GM19351 (cell line): ENCODE measurements around the gene SNAPC2.
"Not testable (repeated sequence)": the region's sequence is repeated elsewhere in the genome, so short reads cannot be mapped to it uniquely, and the experiment has no call there.

Experiments used
- ATAC-seq: cut with Tn5 transposase; IDR thresholded peaks from one replicate; pipeline ENCODE4 v1.9.1; 2021; ENCODE audit warnings: mild to moderate bottlenecking, moderate library complexity; ENCODE audit not compliant: unreplicated experiment

SNAPC2 gene

DNA sequence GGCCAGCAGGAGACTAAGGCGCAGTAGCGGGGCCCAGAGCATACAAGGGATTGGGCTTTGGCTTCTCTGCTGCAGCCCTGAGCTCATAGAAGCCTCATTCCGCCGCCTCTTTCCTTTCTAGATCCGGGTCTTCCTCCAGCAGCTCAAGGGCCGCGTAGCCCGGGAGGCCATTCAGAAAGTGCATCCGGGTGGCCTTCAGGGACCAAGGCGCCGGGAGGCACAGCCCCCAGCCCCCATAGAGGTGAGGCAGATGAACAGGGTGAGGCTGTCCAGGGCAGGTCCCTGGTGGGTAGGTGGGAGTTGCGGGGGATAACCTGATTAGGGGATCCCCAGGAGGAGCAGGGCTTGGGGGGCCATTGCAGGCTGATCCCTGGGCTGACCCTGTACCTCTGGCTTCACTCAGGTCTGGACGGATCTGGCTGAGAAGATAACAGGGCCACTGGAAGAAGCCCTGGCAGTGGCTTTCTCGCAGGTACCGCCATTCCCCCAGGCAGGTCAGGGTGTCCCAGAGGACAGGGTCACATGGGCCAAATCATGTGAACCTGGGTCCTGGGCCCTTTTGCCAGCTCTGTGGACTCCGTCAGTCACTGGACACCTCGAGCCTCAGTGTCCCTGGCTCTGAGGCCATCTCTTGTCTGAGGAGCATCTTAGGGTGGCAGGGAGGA, 1.3 kb downstream of the SNAPC2 start:
- ATAC-seq, result no peak

DNA sequence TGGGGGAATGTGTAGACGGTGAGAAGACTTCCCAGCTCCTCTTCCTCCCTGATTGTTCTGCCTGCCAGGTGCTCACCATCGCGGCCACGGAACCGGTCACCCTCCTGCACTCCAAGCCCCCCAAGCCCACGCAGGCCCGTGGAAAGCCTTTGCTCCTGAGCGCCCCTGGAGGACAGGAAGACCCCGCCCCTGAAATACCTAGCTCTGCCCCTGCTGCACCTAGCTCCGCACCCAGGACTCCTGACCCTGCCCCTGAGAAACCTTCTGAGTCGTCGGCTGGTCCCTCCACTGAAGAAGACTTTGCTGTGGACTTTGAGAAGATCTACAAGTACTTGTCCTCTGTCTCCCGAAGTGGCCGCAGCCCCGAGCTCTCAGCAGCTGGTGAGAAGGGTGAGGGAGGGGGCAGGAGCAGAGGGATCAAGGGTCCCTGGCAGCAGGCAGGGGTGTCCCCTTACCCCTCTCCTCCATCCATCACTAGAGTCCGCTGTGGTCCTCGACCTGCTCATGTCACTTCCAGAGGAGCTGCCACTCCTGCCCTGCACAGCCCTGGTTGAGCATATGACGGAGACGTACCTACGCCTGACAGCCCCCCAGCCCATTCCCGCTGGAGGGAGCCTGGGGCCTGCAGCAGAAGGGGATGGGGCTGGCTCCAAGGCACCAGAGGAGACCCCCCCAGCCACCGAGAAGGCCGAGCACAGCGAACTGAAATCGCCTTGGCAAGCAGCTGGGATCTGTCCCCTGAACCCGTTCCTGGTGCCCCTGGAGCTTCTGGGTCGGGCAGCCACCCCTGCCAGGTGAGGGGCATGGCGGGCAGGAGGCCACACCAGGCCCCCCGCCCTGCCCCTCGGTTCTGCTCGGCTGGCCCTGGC, 2.1 kb downstream of the SNAPC2 start:
- ATAC-seq, result no peak

GRCh38 chr19:7922836-7923195, 2.7 kb downstream of the SNAPC2 start:
- no peak for ATAC-seq

DNA sequence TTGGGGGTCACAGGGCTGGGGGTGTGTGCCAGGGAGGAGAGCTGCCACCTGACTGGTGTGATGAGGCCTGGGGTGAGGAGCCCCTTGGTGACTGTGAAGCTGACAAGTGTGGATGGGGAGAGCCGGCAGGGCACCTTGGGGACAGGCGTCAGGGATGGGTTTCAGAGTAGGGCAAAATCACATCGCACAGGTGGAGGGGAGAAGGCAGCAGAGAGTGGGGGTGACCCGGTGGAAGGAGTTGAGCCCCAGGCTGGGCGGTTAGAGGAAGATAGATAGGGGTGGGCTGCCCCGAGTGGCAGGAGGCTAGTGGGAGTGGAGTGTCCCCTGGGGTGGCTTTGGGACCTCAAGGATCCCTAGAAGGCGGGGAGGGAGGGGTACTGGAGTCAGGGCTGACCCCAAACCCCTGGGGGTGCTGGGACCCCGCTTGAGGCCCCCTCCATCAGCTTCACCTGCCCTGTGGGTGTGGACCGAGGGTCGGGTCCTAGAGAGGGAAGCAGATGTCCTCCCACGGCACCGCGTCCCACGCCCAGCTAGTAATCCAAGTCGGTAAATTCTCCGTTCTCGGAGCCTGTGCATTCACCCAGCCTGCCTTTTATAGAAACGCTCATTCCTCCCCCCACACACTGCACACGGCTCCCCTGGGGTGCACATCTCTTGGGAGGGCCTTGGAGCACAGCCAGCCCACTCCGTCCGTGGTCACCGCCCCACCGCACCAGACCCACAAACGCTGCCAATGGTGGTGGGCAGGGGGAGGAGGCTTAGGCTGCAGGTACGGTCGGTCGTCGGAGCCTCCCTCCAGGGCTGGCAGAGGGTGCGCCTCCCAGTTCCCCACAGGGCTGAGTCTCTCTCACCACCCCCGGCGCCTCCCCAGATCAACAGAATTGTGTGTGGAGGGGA, 3.4 kb downstream of the SNAPC2 start:
- ATAC-seq, result no peak

DNA sequence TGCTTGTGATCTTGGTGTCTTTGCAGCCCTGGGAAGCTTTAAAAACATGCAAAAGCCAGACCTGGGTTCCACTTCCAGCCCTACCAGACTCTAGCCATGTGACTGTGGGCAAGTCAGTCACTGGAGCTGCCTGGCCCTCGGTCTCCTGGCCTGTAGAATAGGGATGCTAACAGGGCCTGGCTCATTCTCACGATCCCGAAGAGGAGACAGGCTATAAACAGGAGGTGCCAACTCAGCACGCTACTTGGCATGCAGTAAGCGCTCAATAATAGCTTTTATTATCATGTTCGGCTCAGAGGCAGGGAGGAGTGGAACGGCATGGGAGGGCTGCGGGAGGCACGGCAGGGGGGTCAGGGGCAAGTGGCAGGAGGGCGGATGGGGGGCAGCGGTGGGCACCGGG, 4.1 kb downstream of the SNAPC2 start:
- ATAC-seq, result no peak

- no peak for ATAC-seq
These were observed 4.6 kb downstream of the SNAPC2 start for GRCh38 chr19:7924651-7925170.

DNA sequence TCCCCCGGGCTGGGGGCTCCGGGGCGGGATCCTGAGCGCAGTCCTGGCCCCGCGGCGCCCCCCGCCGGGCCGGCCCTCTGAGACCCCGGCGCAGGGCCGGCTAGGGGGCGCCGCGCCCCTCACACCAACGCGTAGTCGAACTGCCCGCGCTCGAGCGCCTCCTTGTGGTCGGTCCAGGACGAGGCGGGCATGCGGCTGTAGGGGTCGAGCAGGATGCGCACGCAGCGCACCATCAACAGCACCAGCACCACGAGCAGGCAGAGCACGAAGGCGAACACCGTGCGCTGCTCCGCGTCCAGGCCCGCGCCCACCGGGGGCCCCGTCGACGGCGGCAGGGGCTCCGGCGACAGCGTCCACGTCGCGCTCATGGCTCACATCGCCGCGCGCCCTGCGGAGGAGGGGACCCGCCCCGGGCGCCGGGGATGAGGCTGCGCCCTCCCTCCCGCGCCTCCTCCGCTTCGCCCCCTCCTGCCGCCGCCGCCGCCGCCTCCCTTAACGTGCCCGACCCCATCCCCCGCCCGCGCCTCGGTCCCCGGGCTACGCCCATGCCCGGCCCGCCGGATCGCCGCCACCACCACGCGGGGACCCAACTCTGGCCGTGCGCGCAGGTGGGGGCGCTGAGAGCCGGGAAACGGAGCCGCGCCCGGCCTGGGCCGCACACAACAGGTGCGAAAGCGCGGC, 5.2 kb downstream of the SNAPC2 start:
- ATAC-seq, result peak; percentile 32

GRCh38 chr19:7926021-7926726, 6.0 kb downstream of the SNAPC2 start, which contains the start of gene CTXN1:
Gene CTXN1 (minus strand): TSS chr19:7926135. CDS start chr19:7925538, 597 bp downstream.
- no peak for ATAC-seq

- ATAC-seq, result no peak
These were observed 6.8 kb downstream of the SNAPC2 start for GRCh38 chr19:7926727-7927604.

DNA sequence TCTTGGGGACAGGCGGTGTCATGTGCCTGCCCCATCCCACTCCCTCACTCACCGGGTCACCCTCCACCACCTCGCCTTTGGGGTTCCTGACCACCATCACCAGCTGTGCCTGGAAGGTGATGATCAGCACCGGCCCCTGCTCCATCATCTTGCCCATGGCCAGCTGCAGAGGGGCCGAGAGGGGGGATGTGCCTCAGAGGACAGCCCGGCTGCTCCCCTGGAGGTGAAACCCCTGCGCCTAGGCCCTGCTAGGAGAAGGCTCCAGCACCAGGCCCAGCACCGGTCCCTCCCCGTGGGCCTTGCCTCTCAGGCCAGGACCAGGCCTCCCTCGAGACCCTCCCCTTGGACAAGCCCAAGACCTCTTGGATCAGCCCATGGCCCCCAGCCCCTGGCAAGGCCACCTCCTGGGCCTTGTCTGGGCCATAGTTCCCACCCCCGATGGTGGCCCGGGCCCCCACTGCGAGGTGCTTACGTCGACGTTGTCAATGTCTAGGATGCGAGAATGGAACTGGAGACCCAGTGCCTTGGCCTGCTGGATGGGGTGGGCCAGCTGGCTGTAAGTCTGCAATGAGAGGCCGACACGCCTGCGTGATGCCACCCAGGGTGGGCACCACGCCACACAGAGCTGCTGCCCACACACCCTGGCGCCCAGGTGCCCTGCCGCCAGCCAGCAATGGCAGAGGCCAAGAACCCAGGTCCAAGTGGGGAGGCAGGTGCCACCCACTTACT, 7.6 kb downstream of the SNAPC2 start:
- ATAC-seq, result no peak

DNA sequence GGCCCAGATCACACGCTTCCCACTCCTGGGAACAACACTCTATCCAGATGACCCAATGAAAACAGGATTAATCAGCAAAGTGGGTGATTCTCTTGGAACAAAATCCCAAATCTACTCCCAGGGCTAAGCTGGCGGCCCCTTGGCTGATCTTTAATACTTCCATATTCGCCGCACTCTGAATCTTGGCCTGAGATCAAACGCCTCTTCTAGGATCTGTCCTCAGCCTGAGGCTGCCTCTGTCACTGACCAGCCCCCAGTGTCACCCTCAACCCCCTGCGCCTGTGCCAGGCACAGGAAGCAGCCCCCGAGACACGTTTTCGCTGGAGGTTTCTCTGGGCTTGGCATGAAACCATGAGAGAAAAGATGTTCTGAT, 8.2 kb downstream of the SNAPC2 start:
- ATAC-seq, result no peak

- no peak for ATAC-seq
These were observed 8.9 kb downstream of the SNAPC2 start for GRCh38 chr19:7928741-7929701.

DNA sequence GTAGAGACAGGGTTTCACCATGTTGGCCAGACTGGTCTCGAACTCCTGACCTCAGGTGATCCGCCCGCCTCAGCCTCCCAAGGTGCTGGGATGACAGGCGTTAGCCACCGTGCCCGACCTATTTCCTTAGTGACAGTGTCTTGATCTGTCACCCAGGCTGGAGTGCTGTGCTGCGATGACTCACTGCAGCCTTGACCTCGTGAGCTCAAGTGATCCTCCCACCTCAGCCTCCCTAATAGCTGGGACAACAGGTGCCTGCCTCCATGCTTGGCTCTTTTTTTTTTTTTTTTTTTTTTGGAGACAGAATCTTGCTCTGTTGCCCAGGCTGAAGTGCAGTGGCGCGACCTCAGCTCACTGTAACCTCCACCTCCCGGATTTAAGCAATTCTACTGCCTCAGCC, 9.9 kb downstream of the SNAPC2 start:
- not testable (repeated sequence) for ATAC-seq

- ATAC-seq, result no peak
These were observed 10.6 kb downstream of the SNAPC2 start for GRCh38 chr19:7930765-7931164.

DNA sequence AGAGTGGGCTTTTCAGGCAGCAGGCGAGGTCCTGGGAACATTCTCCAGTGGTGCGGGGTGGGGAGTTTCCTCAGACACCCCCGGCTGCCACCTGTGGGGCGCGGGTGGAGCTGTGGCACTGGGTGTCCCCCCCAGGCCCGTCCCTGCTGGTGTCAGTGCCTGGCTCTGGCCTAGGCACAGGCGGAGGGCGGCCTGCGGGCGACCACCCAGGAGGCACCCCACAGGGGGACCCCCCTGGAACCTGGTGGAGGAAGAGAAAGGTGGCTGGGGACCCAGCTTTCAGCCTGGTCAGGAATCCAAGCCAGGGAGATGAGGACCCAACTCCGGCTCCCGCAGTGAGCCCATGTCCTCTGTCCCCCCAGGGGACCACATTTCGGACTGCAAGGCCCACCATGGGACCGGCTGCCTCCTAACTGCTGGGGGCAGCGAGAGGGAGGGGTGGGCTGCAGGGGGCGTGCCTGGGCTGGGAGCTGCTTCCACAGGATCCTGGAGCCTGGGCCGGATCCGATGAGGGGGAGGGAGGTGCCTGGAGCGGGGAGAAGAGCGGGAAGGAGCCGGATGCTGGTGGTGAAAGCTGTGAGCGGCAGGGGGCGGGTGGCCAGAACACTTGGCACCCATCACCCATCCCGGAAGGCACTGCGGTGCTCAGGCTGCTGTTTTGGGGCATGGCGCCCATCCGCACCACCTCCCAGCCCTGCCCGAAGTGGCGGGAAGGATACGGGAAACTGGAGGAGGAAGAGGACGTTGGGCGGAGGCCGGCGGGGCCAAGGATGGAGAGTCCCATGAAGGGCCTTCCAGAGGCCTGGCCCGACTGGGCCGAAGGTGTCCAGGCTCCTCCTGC, 11.3 kb downstream of the SNAPC2 start:
- ATAC-seq, result no peak

DNA sequence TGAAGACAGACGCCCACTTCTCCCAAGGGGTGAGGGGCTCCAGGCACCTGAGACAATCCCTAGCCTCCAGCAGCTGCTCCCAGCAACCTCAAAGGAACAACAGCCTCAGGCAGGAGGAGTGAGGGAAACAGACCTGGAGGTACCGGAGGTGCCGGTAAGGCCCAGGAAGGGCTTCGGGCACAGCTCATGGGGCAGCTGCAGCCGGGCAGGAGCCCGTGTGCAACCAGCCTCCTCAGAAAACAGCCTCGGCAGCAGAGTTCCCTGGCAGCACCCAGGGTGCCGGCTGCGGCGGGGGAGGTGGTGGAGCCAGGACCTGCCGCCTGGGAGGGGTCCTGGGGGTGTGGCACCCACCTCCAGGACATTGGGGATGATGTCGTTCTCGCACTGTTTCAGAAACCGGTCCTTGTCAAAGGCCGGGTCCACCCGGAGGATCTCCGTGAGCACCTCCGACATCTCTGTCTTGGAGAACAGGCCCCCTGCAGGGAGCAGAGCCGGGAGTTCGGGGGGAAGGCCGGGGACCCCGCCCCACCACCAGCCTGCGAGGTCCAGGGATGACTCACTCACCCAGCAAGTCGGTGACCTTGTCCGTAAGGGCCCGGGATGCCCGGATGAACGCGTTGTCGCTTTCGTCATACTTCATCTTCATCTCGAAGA, 12.3 kb downstream of the SNAPC2 start:
- no peak for ATAC-seq
